ENCODE measurements around the gene FHDC1.

- no peak for TF ChIP-seq CTCF (IDR thresholded peaks at IDR 0.05)
- no peak for TF ChIP-seq POLR2A (IDR thresholded peaks at IDR 0.05)
Observed at GRCh38 chr4:152903658-152904057, 32.5 kb upstream of the FHDC1 start.
